IMR-90 (cell line): Measurements from ENCODE around the gene OXER1. TPM values are rescaled to one million over a fixed set of nuclear protein-coding genes. Genes with fewer than 3 reads are reported as not detected.
A peak's percentile ranks its signal among the peaks of the same experiment; 100 is the strongest.

Source experiments
- ATAC-seq: fragments of 200-7000 bp; cut with Tn5 transposase; 2 replicates; pipeline ENCODE4 v1.9.1; 2020; ENCODE audit warnings: low read depth, mild to moderate bottlenecking, moderate library complexity
- BruUV-seq: library from RNA; stranded (reverse); fragments of 400-500 nt; replicated peaks from 2 replicates; lab custom pipeline; 2021; lab: Mats Ljungman, UMichigan
- CTCF ChIA-PET: fragments of 300-600 bp; formaldehyde crosslinking; extraction: SDS; loops from one replicate; lab custom pipeline; 2021; ENCODE audit warnings: antibody characterized with exemption; lab: Yijun Ruan, JAX
- POLR2A ChIA-PET: fragments of 300-600 bp; sonication (Branson Sonifier 250); formaldehyde crosslinking; loops from one replicate; lab custom pipeline; 2022; ENCODE audit warnings: antibody characterized with exemption; ENCODE audit not compliant: unreplicated experiment; lab: Charles Lee
- DNase-seq: peaks from one replicate; pipeline ENCODE4 v3.0.0; 2013
- H2AFZ ChIP-seq: replicated peaks from 2 replicates; pipeline ENCODE3; 2013; ENCODE audit warnings: low read length, mild to moderate bottlenecking; ENCODE audit not compliant: poor library complexity
- H2AK5ac ChIP-seq: 2 replicates; pipeline ENCODE4 v1.6.1; 2013; ENCODE audit warnings: low read depth, low read length, inconsistent platforms
- H2AK9ac ChIP-seq: replicated peaks from 2 replicates; pipeline ENCODE3; 2013; ENCODE audit warnings: mild to moderate bottlenecking, low read depth, low read length, moderate library complexity; ENCODE audit not compliant: poor library complexity
- H2BK120ac ChIP-seq: 2 replicates; pipeline ENCODE4 v1.6.1; 2013; ENCODE audit warnings: low read depth, low read length, inconsistent platforms
- H2BK15ac ChIP-seq: 3 replicates; pipeline ENCODE4 v1.6.1; 2013; ENCODE audit warnings: low read depth, low read length, inconsistent platforms
- H2BK20ac ChIP-seq: 2 replicates; pipeline ENCODE4 v1.6.1; 2013; ENCODE audit warnings: low read depth, mild to moderate bottlenecking, inconsistent platforms, low read length, moderate library complexity
- H2BK5ac ChIP-seq: 2 replicates; pipeline ENCODE4 v1.6.1; 2013; ENCODE audit warnings: mild to moderate bottlenecking, low read depth, low read length, inconsistent platforms; ENCODE audit not compliant: poor library complexity, severe bottlenecking
- H3K14ac ChIP-seq: replicated peaks from 2 replicates; pipeline ENCODE4 v1.6.1; 2013; ENCODE audit warnings: low read depth, low read length, inconsistent platforms
- H3K18ac ChIP-seq: 2 replicates; pipeline ENCODE4 v1.6.1; 2013; ENCODE audit warnings: low read depth, low read length, control low read depth
- H3K23ac ChIP-seq: 2 replicates; pipeline ENCODE4 v1.6.1; 2013; ENCODE audit warnings: low read depth, low read length, inconsistent platforms
- H3K27ac ChIP-seq: 2 replicates; pipeline ENCODE4 v1.5.1; 2013; ENCODE audit warnings: mild to moderate bottlenecking, control low read depth, low read length; ENCODE audit not compliant: insufficient read depth
- H3K27me3 ChIP-seq: 2 replicates; pipeline ENCODE4 v1.6.1; 2013; ENCODE audit warnings: low read length; ENCODE audit not compliant: control insufficient read depth, insufficient read depth
- H3K36me3 ChIP-seq: 2 replicates; pipeline ENCODE4 v1.6.1; 2013; ENCODE audit warnings: low read length, mixed read lengths; ENCODE audit not compliant: control insufficient read depth, insufficient read depth
- H3K4ac ChIP-seq: 2 replicates; pipeline ENCODE4 v1.6.1; 2013; ENCODE audit warnings: low read depth, low read length, inconsistent platforms
- H3K4me1 ChIP-seq: 2 replicates; pipeline ENCODE4 v1.6.1; 2013; ENCODE audit warnings: low read length, mixed read lengths; ENCODE audit not compliant: control insufficient read depth, insufficient read depth
- H3K4me2 ChIP-seq: 2 replicates; pipeline ENCODE4 v1.6.1; 2013; ENCODE audit warnings: low read depth, mild to moderate bottlenecking, control low read depth, low read length, moderate library complexity
- H3K4me3 ChIP-seq: 2 replicates; pipeline ENCODE4 v1.5.1; 2013; ENCODE audit warnings: low read depth, mild to moderate bottlenecking, control low read depth, low read length, moderate library complexity; ENCODE audit not compliant: insufficient read depth
- H3K56ac ChIP-seq: 2 replicates; pipeline ENCODE4 v1.6.1; 2013; ENCODE audit warnings: low read length, inconsistent platforms; ENCODE audit not compliant: insufficient read depth; ENCODE audit errors: extremely low read depth
- H3K79me1 ChIP-seq, 2 experiments: 2 replicates each; pipeline ENCODE4 v1.6.1; 2013; ENCODE audit warnings: low read length in 2 of 2, inconsistent platforms in 1 of 2, low read depth in 1 of 2
- H3K9ac ChIP-seq: 2 replicates; pipeline ENCODE4 v1.6.1; 2013; ENCODE audit warnings: low read depth, low read length, control low read depth
- H3K9me1 ChIP-seq: 2 replicates; pipeline ENCODE4 v1.6.1; 2013; ENCODE audit warnings: low read length, inconsistent platforms; ENCODE audit not compliant: insufficient read depth
- H3K9me3 ChIP-seq: 2 replicates; pipeline ENCODE4 v1.6.1; 2013; ENCODE audit warnings: low read length; ENCODE audit not compliant: control insufficient read depth, insufficient read depth
- H4K20me1 ChIP-seq: 2 replicates; pipeline ENCODE4 v1.6.1; 2013; ENCODE audit warnings: low read length, inconsistent platforms; ENCODE audit not compliant: insufficient read depth
- H4K5ac ChIP-seq: 2 replicates; pipeline ENCODE4 v1.6.1; 2013; ENCODE audit warnings: mild to moderate bottlenecking, low read depth, low read length, control low read depth
- H4K8ac ChIP-seq, 2 experiments: 2 replicates each; pipeline ENCODE4 v1.6.1; 2013; ENCODE audit warnings: low read depth in 2 of 2, low read length in 2 of 2, control low read depth in 1 of 2, inconsistent platforms in 1 of 2
- H4K91ac ChIP-seq: 2 replicates; pipeline ENCODE4 v1.6.1; 2013; ENCODE audit warnings: low read depth, low read length, inconsistent platforms; ENCODE audit not compliant: insufficient read depth
- BHLHE40 ChIP-seq: fragments of 150-350 bp; IDR thresholded peaks from 2 replicates; pipeline ENCODE4 v1.6.1; 2016; ENCODE audit warnings: mild to moderate bottlenecking, low read depth, low read length
- CEBPB ChIP-seq: IDR thresholded peaks from 2 replicates; pipeline ENCODE4 v1.6.1; 2012; ENCODE audit warnings: low read depth, low read length, improper control_type of control experiment
- CHD1 ChIP-seq: IDR thresholded peaks from 2 replicates; pipeline ENCODE4 v1.6.1; 2012; ENCODE audit warnings: low read depth, low read length, improper control_type of control experiment
- FOS ChIP-seq: fragments of 150-350 bp; IDR thresholded peaks from 2 replicates; pipeline ENCODE4 v1.6.1; 2016; ENCODE audit warnings: low read depth, low read length
- MAFK ChIP-seq: IDR thresholded peaks from 2 replicates; pipeline ENCODE4 v1.6.1; 2012; ENCODE audit warnings: low read depth, low read length, improper control_type of control experiment
- POLR2A ChIP-seq: IDR thresholded peaks from 2 replicates; pipeline ENCODE4 v1.6.1; 2012; ENCODE audit warnings: mild to moderate bottlenecking, low read depth, low read length
- RCOR1 ChIP-seq: IDR thresholded peaks from 2 replicates; pipeline ENCODE4 v1.6.1; 2012; ENCODE audit warnings: mild to moderate bottlenecking, low read length, improper control_type of control experiment; ENCODE audit not compliant: insufficient replicate concordance
- RFX5 ChIP-seq: IDR thresholded peaks from 2 replicates; pipeline ENCODE4 v1.8.0; 2012; ENCODE audit warnings: low read depth, mild to moderate bottlenecking, low read length, moderate library complexity
- USF2 ChIP-seq: fragments of 150-350 bp; IDR thresholded peaks from 2 replicates; pipeline ENCODE4 v1.6.1; 2017; ENCODE audit warnings: mild to moderate bottlenecking, antibody characterized with exemption, low read length, low read depth
- WGBS, 2 experiments: methylation state at CpG; one replicate each; pipeline versions ENCODE4 v1.1.5 to v1.1.7; 2013; ENCODE audit warnings: missing lambda C conversion rate in 2 of 2; ENCODE audit not compliant: insufficient read length in 1 of 2; ENCODE audit errors: extremely low coverage in 2 of 2; 5-methylcytosine and 5-hydroxymethylcytosine counted together
- dilution Hi-C: fragments of 300-500 bp; cut with HindIII; formaldehyde crosslinking; loops from one replicate; pipeline ENCODE4 v1.14.3; 2018; ENCODE audit warnings: low sequenced_read_pairs; ENCODE audit not compliant: unreplicated experiment
- in situ Hi-C: fragments of 300-500 bp; cut with MboI; formaldehyde crosslinking; loops from 3 replicates; pipeline ENCODE4 v1.14.3; 2019; ENCODE audit warnings: low sequenced_read_pairs, inconsistent platforms, mixed read lengths
- intact Hi-C: fragments of 100-400 bp; cut with micrococcal nuclease; formaldehyde crosslinking; loops from 2 replicates; pipeline ENCODE4 v1.10.0; 2022
- polyA plus RNA-seq, 3 experiments: library from polyadenylated mRNA; depleted of rRNA; stranded (reverse); fragments of >200 nt; gene quantifications; 2 replicates each; pipeline ENCODE4 v1.2.3, GENCODE V29; 2012; ENCODE audit warnings: low replicate concordance in 1 of 3
- total RNA-seq: library from RNA; depleted of rRNA; stranded (reverse); fragments of >200 nt; gene quantifications from 2 replicates; pipeline ENCODE4 v1.2.3, GENCODE V29; 2012
- TF ChIP-seq, protein P1 (sequence below): conservative IDR thresholded peaks from 2 replicates; pipeline ENCODE4 v1.5.1; 2012; ENCODE audit warnings: mild to moderate bottlenecking, low read depth, low read length, improper control_type of control experiment

OXER1 gene
- total and polyA plus RNA-seq, 2 of the 4 experiments (the other 2 are of a cell fraction) = not detected

DNA sequence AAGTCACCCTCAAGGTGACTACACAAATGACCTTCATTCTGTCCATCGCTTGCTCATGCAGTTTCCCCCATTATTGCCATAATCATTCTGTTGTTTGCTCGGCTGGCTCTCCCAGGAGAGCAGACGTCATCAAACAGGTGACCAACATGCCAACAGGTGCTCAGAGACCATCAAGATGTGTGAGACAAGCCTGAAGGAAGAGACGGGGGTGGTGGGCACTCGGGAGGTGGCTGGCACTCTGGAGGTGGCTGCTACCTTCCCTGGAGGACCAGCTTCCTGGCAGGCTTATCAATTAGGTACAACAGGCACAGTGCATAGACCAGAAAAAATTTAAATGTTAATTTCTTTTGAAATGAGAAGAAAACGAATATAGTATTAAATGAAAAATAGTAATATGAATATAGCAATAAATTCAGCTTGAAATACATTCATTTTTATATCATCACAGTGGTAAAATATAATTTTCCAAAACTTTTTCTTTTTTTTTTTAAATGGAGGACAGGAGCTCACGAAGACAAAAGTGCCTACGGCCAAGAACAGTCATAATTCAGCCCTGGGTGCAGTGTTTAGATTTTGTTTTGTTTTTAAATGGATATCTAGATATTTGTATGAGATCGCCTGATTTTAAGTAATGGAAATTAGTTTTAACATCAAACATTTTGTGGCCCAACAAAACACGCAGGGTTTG, 45.3 kb upstream of the OXER1 start:
- H2BK120ac ChIP-seq = peak overlapping the region; percentile 61
- POLR2A ChIA-PET = no interaction called here
- TF ChIP-seq BHLHE40 (no peak), RFX5 (no peak), RCOR1 (no peak), CHD1 (no peak), POLR2A (no peak), MAFK (no peak), CEBPB (no peak), USF2 (no peak), FOS (no peak)
- TF ChIP-seq, protein P1, sequence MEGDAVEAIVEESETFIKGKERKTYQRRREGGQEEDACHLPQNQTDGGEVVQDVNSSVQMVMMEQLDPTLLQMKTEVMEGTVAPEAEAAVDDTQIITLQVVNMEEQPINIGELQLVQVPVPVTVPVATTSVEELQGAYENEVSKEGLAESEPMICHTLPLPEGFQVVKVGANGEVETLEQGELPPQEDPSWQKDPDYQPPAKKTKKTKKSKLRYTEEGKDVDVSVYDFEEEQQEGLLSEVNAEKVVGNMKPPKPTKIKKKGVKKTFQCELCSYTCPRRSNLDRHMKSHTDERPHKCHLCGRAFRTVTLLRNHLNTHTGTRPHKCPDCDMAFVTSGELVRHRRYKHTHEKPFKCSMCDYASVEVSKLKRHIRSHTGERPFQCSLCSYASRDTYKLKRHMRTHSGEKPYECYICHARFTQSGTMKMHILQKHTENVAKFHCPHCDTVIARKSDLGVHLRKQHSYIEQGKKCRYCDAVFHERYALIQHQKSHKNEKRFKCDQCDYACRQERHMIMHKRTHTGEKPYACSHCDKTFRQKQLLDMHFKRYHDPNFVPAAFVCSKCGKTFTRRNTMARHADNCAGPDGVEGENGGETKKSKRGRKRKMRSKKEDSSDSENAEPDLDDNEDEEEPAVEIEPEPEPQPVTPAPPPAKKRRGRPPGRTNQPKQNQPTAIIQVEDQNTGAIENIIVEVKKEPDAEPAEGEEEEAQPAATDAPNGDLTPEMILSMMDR = no peak
- peak overlapping the region; percentile 23 for H4K91ac ChIP-seq
- in situ Hi-C loops = no loop called here
- H3K9me3 ChIP-seq = no peaks in the 10 kb centered on the region
- peak overlapping the region; percentile 26 for H2BK20ac ChIP-seq
- peak overlapping the region; percentile 84 for H3K4me2 ChIP-seq
- peak overlapping the region; percentile 76 for H3K9ac ChIP-seq
- peaks cover 14% of the 10 kb centered on the region for H3K4me1 ChIP-seq
- ATAC-seq (no peak), DNase-seq (no peak)
- peak overlapping the region; percentile 90 for H2AK5ac ChIP-seq
- no peaks in the 10 kb centered on the region for H3K79me1 ChIP-seq
- H3K4me3 ChIP-seq = peak overlapping the region; percentile 36
- H4K20me1 ChIP-seq = no peaks in the 10 kb centered on the region
- CTCF ChIA-PET = interaction anchor here (0.6 to 1.6 kb wide), 3 partner anchors 13 to 635 kb away, joined by 4 to 6 read pairs (median 5); no protein-coding TSS in a partner anchor
- peak overlapping the region; percentile 92 for H2AK9ac ChIP-seq
- H2BK5ac ChIP-seq = peak overlapping the region; percentile 82
- peak overlapping the region; percentile 31; the same call in 1 of the 2 replicates for H3K18ac ChIP-seq
- peak overlapping the region; percentile 73 to 91 for H4K8ac ChIP-seq
- H3K9me1 ChIP-seq = peaks cover 8% of the 10 kb centered on the region
- peak overlapping the region; percentile 25; the same call in 1 of the 3 replicates for H2BK15ac ChIP-seq
- H3K27ac ChIP-seq = peak overlapping the region; percentile 69
- no CpG with 5 or more reads among the region's 10 CpGs for WGBS, 2 experiments
- no TSS peak for BruUV-seq
- no peaks in the 10 kb centered on the region for H3K36me3 ChIP-seq
- peak overlapping the region; percentile 85 for H2AFZ ChIP-seq
- peak overlapping the region; percentile 60 for H4K5ac ChIP-seq
- H3K14ac ChIP-seq = peak overlapping the region; percentile 79
- H3K23ac ChIP-seq = peak overlapping the region; percentile 79
- 0 out of 2 replicates have a peak, but pooled peaks cover 2% of the 10 kb centered on the region for H3K27me3 ChIP-seq
- intact Hi-C loops = no loop called here
- H3K4ac ChIP-seq = peak overlapping the region; percentile 67
- peak overlapping the region; percentile 90 for H3K56ac ChIP-seq
- dilution Hi-C loops = no loop called here
